Activated CD8-positive, alpha-beta memory T cell treated with anti-CD3 and anti-CD28 coated beads, Interleukin-2, amount 50 U/mL, for 24 hours (primary cell): ENCODE measurements around the gene EYS.

Experiments
- DNase-seq: peaks from one replicate; pipeline ENCODE4 v3.0.0-alpha.2; 2020; ENCODE audit errors: extremely low read depth

Gene EYS

DNA sequence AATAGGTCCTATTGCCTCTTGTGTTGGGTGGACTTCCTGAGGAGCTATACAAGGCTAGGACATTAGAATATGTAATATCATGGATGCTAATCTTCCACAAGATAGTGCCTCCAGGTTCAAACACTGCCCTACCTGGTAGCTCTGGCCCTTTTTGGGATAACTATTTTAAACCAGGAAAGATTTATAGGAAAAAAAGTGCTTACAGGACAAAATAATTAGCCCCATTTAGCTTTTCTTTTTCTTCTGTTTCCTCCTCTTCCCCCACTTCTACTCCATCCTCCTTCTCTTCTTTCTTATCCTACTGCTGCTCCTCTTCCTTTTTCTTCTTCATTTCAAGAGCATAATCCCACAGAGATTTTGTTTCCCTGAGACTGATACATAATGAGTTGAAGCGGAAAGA is 1104.0 kb downstream of the EYS start:
- DNase-seq, result no peak

DNA sequence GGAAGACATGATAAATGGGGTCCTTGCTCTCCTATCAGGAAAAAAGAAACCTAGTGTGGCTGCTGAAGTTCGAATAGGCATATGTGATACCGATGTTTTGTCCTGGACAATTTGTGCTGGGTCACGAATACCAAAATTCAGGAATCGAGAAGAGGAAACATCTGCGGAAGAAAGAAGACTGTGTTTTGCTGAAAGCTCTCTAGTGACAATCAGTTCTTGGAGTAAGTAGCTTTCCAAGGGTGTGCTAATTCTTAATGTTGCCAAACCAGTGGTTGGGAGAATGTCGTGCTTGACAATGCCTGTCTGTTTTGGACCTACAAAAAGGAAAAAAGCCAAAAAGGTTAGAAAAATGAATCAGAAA is 1115.4 kb downstream of the EYS start:
- no peak for DNase-seq

DNA sequence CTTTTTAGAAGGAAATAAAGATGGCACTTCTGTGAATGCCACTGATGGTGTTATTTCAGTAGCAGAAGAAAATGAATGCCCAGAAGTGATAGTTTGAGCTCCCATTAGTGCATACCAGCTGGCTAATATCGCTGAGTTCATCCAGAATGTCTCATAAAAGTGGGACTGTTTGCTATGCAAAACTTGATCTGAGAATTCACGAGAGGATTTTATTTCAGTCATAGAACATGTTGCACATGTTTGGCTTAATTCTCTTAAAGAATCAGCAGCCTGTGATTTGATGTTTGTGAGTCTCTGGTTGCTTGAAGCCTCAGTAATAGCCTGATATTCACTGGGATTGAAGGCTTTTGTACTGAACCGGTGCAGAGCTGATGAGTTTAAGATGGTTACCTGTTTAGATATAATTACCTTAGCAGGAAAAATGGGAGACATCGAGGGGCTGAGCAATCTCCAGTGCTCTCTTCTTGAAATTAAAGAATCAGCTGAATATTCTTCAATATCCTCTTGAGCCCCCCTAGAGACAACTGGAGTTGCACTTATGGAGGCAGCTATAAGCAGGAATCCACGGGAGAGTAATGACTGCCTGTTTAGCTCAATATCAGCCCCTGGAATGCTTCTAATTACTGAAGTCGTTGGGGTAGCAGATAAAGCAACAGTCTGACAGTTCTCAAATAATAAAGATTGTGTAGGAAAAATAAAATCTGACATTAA is 1115.9 kb downstream of the EYS start:
- no peak for DNase-seq

DNA sequence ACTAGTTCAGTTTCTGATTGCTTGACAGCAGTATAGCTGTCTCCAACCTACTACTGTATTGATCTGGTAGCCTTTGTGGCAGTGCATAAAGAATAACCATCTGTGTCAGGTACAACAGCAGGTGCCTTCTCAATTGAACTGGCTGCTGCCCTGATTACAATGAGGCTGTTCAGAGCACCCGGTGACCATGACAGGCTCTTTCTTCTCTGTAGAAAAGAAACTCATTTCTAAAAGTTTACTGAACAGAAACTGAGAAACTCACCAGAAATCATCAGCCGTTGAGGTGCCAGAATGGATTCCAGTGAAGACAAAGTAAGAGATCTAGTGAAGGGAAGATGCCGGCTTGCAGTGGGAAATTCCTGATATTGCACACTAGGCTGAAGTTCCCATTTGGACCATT is 1117.1 kb downstream of the EYS start:
- DNase-seq, result no peak

DNA sequence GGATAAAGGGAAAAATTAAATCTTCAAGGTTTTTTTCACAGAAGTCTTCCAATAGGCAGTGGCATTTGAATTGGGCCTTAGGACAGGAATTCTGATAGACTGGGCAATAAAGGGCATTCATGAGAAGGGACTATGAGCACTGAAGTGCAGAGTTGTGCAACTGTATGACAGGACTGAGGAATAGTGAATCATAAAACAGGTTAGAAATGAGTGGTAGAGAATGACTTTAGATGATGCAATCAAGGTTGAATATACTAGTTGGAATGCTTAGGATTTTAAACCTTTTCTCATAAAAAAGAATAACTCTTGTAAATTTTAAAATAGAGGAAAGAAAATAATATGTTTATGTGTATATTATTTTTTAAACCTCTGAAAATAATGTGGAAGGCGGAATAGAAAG is 1126.7 kb downstream of the EYS start:
- no peak for DNase-seq

DNA sequence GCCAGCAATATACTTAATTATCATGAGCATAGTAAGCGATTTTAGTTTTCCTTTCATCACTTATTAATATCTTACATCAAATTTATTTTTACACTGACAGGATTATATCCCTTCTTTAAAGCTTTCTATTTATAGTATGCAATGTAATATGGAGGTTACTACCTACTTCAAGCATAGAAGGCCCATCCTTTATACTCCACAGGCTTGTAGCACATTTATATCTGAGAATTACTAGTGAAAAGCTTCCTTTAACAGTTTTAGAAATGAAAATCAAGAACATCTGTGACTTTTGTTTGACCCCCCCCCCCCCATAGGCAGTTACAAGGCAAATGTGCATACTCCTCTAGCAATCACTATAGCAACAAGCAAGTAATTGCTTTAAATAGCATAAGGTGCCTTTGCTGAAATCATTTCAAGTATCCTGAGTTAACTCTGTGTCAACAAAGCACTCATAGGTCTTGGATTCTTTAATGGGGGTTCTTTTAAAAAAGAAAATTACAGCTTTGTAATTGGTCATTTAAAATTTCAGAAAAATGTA is 1153.7 kb downstream of the EYS start:
- DNase-seq, result no peak

DNA sequence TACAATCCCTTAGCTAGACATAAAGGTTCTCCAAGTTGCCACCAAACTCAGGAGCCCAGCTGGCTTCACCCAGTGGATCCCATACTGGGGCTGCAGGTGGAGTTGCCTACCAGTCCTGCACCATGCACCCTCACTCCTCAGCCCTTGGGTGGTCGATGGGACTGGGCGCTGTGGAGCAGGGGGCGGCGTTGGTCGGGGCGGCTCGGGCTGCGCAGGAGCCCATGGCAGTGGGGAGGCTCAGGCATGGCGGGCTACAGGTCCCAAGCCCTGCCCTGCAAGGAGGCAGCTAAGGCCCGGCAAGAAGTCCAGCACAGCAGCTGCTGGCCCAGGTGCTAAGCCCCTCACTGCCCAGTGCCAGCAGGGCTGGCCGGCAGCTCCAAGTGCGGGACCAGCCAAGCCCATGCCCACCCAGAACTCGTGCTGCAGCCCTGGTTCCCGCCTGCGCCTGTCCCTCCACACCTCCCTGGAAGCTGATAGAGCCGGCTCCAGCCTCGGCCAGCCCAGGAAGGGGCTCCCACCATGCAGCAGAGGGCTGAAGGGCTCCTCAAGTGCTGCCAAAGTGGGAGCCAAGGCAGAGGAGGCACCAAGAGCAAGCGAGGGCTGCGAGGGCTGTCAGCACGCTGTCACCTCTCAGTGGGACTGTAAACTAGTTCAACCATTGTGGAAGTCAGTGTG is 1159.3 kb downstream of the EYS start:
- no peak for DNase-seq

DNA sequence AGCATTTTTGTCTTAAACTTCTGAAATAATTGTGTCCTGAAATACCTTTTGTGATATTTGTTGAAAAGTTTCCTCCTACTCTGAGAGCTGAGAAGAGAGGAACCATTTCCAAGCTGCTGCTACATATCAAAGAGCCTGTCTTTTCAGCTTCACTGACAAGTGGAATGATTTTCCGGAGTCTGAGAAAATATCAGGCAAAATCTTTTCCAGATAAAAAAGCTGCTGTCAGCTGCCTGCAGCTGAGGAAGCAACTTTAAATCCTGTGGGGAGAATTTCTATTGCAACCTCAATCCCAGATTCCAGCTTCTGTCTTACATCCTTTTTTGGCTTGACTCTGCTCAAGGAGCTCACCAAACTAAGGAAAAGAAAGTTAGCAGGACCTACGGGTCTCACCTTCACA is 1167.1 kb downstream of the EYS start:
- DNase-seq, result no peak

DNA sequence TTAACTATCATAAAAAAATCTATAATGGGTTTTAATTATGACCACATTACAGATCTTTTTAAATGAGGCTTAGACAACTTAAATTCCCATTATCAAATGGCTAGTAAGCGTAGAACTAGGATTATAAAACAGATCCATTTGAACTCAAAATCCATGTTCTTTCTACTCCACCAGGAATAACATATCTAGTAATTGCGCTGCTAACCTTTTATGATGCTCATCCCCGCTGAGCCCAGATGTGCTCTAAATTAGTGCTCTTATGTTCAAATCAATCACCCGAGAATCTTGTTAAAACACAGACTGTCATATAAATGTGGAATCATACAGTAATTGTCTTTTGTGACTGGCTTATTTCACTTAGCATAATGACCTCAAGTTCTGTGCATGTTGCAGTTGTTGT is 1168.3 kb downstream of the EYS start:
- no peak for DNase-seq

DNA sequence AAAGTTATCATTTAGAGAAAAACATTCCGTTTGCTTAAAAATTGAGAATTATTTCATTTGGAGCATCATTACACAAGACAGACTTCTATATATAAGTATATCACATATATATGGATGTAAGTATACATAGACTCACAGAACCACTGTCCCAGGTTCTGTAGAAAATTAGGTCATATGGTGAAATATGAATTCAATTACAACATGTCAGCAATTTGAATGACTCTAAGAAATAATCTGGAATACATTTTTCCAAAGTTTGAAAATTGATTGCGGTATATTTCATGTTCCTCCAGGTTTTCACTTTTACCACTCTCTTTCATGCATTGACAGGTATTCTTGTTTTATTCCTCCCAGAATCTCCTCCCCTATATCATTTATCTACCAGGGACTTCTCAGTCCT is 1179.1 kb downstream of the EYS start:
- no peak for DNase-seq

DNA sequence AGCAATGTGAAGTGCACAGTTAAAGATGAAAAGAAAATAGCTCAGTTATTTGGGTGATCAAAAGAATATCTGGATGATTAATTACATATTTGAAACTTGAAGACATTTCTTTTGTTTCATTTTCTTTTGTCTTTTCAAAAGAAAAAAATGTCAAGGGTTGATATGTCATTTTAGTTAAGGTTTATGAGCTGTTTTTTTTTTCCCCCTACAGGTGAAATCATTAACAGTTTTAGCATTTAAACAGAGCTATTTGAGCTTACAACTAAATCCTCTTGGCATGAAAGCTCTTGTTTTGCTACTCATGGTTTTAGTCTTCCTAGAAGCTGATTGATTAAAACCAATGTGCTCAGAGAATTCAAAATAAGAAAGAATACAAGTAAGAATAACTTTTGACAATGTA is 1184.2 kb downstream of the EYS start:
- no peak for DNase-seq

DNA sequence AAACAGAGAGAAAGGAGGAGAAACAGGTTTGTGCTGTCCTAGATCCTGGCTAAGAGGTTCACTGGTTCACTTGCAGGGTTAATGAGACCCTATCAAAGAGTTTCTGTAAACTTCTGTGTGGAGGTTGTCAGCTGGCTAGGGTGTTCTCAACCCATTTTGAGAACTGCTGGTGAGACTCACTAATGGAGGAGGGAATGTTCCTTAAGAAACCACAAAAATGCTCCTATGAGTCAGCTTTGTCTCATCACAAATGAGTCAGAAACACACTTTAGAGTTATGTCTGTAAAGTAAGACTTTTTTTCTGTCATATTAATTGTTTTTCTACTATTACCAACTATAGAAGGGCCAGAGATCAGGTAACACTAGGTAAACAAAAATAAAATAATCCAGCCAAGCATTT is 1187.0 kb downstream of the EYS start:
- no peak for DNase-seq

DNA sequence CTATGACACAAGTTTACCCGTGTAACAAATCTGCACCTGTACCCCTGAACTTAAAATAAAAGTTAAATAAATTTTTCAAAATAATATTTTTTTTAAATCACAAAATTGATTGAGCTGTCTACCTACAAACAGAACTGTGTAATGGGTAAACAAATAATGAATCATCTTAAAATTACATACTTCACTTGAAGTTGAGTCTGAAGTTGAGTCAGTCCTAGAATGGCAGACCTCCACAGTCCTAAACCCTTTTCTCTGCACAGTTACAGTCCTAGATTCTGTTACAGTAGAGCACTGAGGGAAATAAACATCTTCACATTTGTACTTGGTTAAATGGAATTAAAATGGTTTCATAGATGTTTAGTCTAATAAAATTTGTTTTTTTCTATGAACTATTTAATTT is 1190.6 kb downstream of the EYS start:
- no peak for DNase-seq

DNA sequence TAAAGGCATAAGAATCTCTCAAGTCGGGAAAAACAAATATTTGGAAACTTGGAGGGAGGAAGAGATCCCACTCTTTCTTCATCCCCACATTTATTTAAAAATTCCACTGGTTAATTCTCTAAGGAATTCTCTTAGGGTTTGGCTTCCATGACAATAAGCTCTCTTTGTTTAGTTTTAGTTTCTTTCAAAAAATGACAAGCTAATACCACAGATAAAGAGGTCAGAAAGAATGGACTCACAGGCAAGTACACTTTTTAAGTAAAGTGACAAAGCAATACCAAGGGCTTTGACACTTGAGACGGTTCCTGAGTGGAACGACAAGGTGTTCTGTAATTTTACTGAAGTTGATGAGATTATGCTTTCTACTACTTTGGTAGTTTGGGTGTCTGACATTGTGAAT is 1199.4 kb downstream of the EYS start:
- DNase-seq, result no peak

DNA sequence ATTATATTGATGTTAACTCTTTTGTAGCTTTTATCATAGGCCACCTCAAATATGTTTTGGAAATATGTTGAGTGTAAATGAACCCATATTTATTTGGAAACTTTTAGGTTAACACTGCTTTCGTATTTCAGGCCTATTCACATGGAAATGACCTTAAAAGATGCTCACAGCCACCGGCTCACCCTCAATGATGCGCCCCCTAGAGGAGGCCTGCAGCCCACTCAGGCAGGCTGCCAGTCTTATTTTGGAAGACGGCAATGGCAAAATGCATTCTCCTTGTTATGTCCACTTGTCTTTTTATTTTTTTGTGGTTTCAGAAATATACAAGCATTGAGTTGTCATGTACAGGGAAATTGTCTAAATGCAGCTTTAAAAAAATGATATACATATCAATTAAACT is 1201.7 kb downstream of the EYS start:
- DNase-seq, result no peak

DNA sequence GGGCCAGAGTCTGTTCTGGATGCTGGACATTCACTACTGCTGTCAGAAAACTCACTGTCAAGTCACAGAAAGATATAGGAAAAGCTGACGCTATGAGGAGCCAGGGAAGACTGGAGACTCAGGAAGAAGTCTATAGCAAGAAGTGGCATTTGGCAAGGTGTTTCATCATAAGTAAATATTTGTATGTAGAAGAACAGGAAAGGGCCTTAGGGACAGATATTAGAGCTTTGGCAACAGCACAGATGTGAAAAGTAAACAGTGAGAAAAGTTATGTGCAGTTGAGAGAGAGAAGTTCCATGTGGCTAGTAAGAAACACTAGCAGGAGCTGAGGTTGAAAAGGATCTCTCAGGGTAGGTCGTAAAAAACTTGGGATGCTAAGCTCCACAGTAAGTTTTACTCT is 1202.5 kb downstream of the EYS start:
- DNase-seq, result no peak

DNA sequence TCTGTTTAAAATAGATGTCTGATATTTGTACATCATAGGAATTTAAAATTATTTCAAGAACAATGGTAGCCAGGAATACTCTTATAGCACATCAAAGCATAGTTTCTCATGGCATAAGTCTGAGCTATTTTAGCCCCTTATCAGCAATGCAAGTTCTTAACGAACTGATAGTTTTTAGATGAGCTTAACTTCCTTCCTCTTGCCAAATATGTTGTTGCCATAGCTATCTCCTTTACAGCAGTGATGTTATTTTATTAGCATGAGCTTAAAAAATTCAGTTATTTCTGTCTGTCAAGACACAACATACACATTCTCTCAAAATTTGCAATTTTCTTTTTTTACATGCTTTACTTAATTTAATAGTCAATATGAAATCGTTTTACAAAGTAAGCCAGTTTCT is 1204.2 kb downstream of the EYS start:
- DNase-seq, result no peak

DNA sequence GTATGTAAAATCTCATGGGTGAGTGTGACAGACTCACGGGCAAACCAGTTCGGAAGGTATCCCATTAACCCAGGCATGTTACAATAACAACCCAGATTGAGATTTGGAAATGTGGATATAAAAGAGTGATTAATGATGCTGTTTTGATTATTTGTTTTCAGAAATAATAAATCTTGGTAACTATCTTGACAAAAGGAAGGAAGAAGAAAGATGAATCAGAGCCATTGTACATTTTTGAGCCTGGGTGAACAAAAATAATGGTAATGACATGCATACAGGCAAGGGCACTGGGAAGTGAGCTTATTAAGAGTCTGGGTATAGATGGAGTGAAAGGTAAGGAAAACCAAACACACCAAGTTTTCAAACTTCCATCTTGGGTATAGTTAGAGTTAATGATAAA is 1209.4 kb downstream of the EYS start:
- DNase-seq, result no peak

DNA sequence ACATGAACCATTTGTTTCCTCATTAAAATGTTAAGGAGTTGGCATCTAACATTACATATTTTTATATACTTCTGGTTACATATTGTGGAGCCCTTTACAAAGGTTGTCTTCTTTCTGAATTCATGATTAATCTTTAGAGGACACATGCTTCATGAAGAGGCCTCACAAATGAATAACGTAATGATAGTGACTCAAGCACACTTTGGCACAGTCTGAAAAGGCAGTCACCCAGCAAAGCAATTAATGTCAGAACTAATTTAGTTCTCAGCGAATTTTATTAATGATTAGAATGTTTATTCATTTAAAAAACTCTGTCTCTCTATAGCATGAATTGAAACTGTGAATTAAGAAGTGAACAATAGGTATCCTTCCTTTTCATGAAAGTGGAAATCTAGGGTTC is 1217.3 kb downstream of the EYS start:
- no peak for DNase-seq

DNA sequence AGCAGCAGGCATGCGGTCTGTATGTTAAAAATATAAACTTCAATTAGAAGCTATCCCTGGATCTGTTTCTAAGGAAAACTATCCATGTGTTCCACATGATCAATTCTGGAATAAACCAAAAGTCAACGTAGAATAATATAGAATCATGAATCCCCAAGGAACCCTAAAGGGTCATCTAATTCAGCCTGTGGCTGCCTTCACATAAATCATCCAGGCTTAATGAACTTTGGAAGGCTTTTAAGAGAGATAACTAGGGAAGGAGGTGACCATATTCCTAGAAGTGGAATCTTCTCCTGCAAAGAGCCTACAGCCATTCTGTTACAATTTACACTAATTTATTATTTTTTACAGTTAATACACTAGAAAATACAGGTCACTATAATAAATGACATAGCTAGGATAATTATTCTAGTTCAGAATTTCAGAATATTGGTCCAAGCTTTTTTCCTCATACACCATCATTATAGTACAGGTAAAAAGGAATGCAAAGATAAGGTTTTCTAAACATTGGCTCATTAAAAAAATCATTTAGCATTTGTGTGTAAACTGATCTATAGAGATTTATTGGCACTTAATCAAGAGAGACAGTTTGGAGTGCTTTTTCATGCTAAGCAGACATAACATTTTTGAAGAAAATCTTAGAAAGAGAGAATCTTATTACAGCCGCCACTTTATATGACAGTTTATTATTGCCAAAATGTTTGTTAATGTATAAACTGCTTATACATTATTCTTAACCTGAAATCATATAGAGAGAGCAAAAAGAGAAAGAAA is 1220.3 kb downstream of the EYS start:
- no peak for DNase-seq

DNA sequence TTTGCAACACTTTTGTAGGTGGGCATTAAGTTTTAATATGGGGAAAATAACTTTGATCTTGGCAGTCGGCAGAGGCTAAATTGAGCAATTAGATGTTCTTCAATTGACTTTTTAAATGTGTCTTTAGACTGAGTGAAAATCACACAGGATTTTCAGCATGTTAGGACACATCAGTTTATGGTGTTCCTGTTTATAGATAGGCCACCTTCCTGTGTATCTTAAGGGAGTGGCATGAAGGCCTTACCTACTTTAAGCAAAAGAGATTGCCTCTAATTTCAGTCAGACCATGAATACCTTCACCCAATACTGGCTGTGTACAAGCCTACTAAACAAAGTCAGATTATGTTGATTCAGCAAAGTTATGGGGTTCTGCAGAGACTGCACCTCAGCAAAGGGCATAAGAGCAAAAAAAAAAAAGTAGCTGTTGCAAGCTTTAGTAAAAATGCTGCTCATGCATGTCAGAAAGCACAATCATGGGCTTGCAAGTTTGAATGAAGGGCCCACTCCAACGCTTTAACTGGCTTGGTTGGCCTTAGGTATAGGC is 1223.0 kb downstream of the EYS start:
- DNase-seq, result no peak

DNA sequence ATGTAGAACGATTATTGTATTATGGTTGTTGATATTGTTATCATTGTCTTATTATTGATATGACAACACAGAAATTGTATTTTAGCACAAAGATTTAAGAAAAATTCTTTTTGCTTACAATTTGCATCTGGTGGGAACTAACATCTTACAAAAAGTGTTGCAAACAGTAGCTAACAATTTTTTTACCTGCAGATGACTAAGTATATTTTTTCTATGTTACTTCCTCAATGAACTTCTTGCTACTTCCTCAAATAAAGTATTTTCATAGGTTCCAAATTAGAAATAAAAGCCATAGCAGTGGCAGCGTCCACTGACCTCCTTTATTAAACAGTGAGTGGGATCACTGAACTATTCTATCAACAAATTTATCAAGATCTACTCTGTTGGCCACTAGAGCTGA is 1224.4 kb downstream of the EYS start:
- no peak for DNase-seq

DNA sequence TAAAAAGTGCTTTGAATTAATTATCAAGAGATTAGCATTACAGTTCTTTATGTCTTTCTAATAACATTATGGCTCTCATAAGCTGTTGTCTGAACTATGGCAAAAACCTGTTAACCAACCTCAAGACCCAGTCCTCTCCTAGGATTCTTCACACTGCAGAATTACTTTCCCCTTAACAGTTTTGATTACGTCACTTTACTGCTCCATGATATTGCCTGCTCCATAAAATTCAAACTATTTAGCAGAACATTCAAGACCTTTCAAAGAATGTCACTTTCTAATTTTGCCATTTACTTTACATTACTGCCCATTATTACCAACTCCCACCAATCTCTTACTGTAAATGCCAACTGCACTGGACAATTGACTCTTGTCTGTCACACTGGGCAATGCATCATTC is 1227.9 kb downstream of the EYS start:
- no peak for DNase-seq
